Hematopoietic multipotent progenitor cell treated with erythropoietin and hydrocortisone succinate and interleukin-3 and kit ligand, for 8 days (in vitro differentiated cells): ENCODE measurements around the gene SURF2.
A peak's percentile ranks its signal among the peaks of the same experiment; 100 is the strongest.

ENCODE experiments used
- DNase-seq: peaks from one replicate; pipeline ENCODE4 v3.0.0-alpha.2; 2015

SURF2 gene

DNA sequence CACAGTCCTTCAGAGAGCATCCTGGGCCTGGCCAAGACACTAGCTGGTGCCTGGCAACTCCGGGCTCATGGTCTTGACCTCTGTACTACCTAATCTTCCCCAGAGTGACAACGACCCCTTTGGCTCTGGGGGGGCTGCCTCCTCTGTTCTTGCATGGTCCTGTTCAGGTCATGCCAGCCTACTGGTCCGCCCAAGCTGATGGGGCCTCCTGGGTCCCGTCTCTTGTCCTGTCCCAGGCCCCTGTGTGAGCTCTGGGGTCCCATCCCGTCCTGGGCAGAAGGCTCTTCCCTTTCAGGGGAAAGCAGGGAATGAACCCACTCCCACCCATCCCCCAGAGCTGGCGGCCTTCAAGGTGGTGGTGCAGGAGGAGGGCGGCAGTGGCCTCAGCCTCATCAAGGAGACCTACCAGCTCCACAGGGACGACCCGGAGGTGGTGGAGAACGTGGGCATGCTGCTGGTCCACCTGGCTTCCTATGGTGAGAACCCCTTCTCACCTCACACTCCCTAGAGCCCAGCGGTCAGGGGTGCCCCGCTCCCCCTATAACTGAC is 48.2 kb downstream of the SURF2 start:
- no peak for DNase-seq

DNA sequence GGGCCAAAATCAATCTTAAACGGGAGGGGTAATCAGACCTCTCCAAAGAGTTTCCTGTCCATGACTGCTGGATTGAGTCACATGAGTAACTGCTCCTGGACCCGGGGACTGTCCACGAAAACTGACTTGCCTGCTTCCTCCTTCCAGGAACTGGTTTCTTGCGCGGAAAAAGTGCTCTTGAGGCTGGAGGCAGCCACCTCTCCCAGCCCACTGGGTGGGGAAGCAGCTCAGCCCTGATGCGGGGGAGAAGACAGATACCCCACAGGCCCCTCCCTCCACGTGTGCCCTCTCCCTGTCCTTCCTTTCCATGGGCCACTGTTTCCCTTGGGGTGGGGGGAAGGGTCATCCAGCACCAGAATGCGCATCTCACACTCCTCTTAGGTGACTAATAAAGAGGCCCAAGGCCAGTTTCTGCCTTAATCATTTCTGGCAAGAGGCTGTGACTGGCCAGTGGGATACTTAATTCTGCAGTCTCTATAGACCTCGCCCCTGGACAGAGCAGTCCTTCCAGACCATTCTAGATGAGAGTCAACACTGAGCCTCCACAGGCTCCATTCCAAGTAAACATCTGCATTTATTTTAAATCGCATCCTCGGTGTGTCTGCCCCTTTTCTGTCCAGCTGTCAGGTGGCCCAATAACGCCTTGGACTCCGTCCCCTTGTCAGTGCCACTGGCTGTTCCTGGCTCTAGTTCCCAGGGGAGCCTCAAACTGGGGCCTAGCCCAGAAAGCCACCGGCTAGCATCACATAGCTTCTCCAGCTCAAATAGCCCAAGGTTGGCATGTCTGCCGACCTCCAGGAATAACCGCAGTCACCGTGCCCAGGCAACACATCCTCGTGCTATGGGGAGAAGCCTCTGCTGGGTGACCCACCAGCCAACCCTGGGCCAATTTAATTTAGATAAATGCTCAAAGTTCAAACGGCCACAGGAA is 49.4 kb downstream of the SURF2 start:
- DNase-seq: no peak

DNA sequence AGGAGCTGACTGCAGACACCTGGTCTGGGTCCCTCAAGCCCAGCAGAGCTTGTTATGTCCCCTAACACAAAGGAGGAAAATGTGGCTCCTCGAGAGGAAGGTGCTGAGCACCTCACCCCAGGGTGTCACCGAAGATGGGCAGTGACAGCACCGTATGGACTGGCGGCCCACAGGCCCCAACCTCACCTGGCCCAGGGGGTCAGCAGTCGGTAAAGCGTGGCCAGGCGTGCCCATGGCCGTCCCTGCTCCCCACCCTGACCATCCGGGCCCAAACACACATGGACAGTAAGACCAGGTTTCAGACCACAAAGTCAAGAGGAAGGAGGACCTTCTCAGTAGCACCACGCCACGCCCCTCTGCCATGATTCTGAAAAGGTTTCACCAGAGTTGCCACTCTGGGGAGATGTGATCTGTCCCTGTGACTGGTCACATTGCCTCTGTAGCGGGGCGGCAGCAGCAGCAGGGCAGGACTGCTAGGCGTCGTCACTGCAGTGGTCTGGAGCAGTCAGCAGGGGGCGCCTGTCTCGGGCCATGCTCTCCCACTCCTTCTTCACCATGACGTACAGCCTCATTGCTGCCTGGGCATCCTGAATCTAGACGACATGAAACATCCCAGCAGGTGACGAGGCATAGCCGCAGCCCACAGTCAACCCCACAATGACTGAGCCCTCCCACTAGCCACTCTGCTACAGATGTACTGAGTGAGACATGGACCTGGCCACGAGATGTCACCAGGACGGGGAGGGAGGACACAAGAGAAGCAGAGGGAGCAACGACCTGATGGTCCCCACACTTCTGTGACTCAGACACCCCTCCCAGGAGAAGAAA is 50.3 kb downstream of the SURF2 start:
- peak; percentile 79 for DNase-seq

DNA sequence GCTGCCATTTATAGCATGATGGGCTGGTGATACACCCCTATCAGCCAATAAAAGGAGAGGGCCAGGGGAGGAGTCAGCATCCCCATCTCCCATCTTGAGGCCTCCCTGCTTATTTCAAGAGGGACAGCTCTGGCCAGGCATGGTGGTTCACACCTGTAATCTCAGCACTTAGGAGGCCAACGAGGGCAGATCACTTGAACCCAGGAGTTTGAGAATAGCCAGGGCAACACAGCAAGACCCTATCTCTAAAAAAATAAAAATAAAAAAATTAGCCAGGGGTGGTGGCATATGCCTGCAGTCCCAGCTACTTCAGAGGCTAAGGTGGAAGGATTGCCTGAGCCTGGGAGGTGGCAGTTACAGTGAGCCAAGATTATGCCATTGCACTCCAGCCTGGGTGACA is 51.7 kb downstream of the SURF2 start:
- no peak for DNase-seq
